Stimulated activated naive CD8-positive, alpha-beta T cell treated with anti-CD3 and anti-CD28 coated beads, Interleukin-15, Interleukin-2, amounts not matched to agents 100 U/mL and 50 U/mL, for 24 hours (primary cell): Measurements from ENCODE around the gene TMEM238.
"Not testable (repeated sequence)": the region's sequence is repeated elsewhere in the genome, so short reads cannot be mapped to it uniquely, and the experiment has no call there.

ENCODE experiments used
- ATAC-seq: fragments of 150-1000 bp; cut with Tn5 transposase; one replicate; pipeline ENCODE4 v1.10.0; 2021
- DNase-seq: peaks from one replicate; pipeline ENCODE4 v3.0.0; 2021

Gene TMEM238

GRCh38 chr19:55401390-55401789 is 17.3 kb upstream of the TMEM238 start:
- not testable (repeated sequence) for DNase-seq, ATAC-seq

- DNase-seq, result no peak
- ATAC-seq, result no peak
Observed at GRCh38 chr19:55400281-55401087, 16.4 kb upstream of the TMEM238 start.

- ATAC-seq (peak; percentile 41), DNase-seq (no peak)
Observed at GRCh38 chr19:55398200-55398925, 14.3 kb upstream of the TMEM238 start.

GRCh38 chr19:55392820-55393761 is 9.0 kb upstream of the TMEM238 start:
- DNase-seq (no peak), ATAC-seq (no peak)

- DNase-seq, result no peak
Observed at GRCh38 chr19:55391702-55392615, 7.9 kb upstream of the TMEM238 start.

GRCh38 chr19:55391191-55391670 is 7.1 kb upstream of the TMEM238 start:
- ATAC-seq, result peak; percentile 32
- DNase-seq, result no peak

More at GRCh38 chr19:55391702-55392615, 7.9 kb upstream of the TMEM238 start:
- ATAC-seq, result no peak

- no peak for DNase-seq
- ATAC-seq, result no peak
Observed at GRCh38 chr19:55390461-55390880, 6.4 kb upstream of the TMEM238 start.

- DNase-seq (no peak), ATAC-seq (no peak)
Observed at GRCh38 chr19:55389386-55390317, 5.6 kb upstream of the TMEM238 start.

GRCh38 chr19:55387736-55388497 is 3.8 kb upstream of the TMEM238 start:
- DNase-seq (no peak), ATAC-seq (no peak)

- no peak for DNase-seq
- no peak for ATAC-seq
Observed at GRCh38 chr19:55386493-55386971, 2.4 kb upstream of the TMEM238 start.

GRCh38 chr19:55385724-55386492 is 1.8 kb upstream of the TMEM238 start, which contains the start of gene RPL28:
Gene RPL28 (plus strand): TSS chr19:55385932. CDS start chr19:55386358, 426 bp downstream.
- ATAC-seq (peak; percentile 63), DNase-seq (peak; percentile 98)

- peak; percentile 81 for ATAC-seq
- DNase-seq, result peak; percentile 96
Observed at GRCh38 chr19:55384920-55385723, 1.0 kb upstream of the TMEM238 start.

GRCh38 chr19:55383279-55384130 is 587 bp downstream of the TMEM238 start:
- ATAC-seq (peak; percentile 12), DNase-seq (peak; percentile 62)

GRCh38 chr19:55382522-55383054 is 1.5 kb downstream of the TMEM238 start:
- no peak for ATAC-seq
- DNase-seq, result no peak

GRCh38 chr19:55382013-55382412 is 2.1 kb downstream of the TMEM238 start:
- ATAC-seq (no peak), DNase-seq (no peak)

GRCh38 chr19:55379174-55379573 is 4.9 kb downstream of the TMEM238 start:
- ATAC-seq (no peak), DNase-seq (no peak)
